HG02884 (cell line): ENCODE results near the gene SHISA6.

Source experiments
- ATAC-seq: cut with Tn5 transposase; IDR thresholded peaks from one replicate; pipeline ENCODE4 v1.9.1; 2021; ENCODE audit warnings: mild to moderate bottlenecking, moderate library complexity; ENCODE audit not compliant: unreplicated experiment

SHISA6 gene

DNA sequence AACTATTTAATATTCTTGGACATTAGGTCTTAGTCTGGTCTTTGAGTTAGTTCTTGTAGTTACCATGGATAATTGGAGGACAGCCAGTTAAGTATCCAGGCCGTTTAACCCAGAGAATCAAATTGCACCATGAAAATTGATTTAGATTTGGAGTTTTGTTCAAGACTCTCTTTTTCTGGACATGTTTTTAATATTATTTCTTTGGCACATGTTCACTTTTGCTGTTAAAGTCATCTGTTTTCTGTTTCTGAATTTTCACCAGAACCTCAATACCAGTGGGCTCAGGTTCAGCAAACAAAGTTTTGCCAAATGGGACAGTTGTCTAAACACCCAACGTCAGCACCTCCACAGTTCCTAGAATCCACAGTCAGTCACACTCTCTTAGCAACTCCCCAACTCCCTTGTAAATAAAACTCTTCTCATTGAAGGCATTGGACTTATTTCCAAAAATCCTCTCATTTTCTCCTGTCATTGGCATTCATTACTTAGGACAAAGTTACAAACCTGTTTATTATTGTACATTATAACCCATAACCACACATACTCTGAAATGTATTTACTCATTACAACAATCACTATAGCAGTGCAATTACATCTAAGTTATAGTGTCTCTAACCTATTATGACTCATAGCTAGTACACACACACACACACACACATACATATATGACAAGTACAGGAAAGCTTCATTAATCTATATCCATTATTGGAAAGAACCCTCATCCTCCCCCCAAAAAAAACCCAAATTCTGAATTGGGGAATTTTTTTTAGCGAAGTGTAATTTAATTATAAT is 323.8 kb downstream of the SHISA6 start:
- no peak for ATAC-seq

DNA sequence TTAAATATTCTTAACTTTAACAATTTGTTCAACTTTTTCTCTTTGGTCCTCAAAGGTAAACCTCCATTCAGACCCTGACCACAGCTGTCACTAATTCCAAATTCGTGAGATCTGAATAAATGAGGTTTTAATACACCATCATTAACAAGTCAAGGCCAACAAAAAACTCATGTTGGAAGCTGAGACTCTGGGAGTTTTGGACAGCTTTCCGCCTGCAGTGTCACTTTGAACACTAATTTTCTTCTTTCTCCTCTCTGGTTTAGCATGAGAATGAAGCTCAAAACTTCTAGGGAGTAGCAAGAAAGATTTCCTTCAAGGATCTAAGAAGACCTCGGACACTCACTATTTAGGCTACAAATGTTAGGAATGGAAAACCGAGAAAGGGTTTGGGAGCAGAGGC is 324.6 kb downstream of the SHISA6 start:
- ATAC-seq = no peak

DNA sequence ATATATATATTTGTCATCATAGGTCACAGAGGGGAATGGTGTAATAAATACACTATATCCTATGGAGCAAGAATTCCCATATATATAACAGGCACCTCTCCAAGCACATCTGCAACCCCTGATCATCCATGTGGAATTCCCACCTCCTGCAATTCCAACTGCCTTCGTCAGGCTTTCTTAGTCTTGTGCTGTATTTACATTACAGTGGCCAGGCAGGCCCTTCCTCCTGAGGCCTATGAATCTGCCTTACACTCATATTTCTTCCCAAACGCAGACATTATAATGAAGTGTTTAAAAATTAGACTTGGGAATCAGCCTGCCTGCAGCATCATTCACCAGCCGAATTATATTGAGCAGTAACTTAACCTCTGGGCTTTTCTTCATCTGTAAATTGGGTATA is 338.0 kb downstream of the SHISA6 start:
- no peak for ATAC-seq

DNA sequence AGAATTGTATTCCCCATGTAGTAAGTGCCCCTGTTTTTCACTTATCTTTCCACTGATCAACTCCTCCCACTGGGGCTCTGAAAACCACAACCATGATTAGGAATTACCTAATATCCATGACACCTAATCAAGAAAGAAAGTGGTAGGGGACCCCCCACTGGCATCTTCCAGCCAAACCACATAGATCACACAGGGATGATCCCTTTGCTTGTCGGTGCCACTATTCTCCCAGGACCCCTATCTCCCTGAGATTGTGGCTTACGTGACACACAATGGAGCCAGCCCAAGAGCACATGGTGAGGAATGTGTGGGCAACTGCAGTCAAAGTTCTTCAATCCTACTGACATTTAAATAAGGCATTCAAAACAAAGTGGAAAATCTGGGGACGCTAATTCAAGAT is 339.7 kb downstream of the SHISA6 start:
- no peak for ATAC-seq

DNA sequence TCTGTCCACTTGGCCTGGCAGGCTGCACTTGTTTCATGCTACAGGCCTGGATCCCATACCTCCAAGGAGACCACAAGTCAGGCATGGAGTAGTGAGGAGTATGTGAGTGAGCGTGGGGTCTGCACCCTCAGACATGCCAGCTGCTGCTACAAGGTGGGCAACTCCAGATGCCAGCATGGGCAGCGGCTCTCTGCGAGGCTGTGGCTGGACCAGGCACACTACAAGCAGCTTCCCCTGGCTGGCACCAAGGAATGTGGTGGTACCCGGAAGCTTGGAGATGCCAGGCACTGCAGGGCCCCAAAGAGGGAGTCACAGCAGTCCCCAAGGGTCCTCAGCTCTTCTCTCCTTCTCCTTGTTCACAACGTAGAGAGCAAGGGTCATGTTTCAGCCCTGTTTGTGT is 341.2 kb downstream of the SHISA6 start:
- ATAC-seq = no peak

DNA sequence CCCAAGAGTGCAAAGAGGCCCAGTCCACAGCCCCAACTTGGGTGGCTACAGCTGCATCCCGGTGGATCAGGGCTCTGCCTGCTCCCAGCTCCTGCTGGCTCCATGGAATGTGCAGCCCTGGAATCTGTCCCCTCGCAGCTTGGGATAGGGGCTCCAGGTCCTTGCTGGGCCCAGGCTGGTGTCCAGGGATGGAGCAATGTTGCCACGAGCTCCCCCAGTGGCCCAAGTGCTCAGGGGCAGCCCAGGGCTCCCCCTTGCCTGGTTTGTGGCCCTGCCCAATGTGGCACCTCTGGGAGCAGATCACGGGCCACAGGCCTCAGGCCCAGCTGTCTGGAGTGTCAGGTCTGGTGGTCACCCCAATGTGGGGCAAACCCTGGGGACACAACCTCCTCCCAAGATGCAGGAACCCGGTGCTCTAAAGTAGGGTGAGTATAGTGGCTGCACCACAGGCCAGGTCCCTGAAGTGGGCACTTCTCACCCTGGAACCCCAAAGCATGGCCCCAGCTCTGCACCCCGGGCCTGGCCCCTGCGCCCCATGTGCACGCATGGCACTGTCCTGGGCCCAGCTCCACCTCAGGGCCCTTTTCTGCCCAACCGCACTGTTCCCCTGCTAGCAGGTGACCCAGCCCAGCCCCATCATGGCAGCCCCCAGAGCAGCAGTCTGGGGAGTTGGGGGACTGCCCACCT is 342.4 kb downstream of the SHISA6 start:
- ATAC-seq = no peak

DNA sequence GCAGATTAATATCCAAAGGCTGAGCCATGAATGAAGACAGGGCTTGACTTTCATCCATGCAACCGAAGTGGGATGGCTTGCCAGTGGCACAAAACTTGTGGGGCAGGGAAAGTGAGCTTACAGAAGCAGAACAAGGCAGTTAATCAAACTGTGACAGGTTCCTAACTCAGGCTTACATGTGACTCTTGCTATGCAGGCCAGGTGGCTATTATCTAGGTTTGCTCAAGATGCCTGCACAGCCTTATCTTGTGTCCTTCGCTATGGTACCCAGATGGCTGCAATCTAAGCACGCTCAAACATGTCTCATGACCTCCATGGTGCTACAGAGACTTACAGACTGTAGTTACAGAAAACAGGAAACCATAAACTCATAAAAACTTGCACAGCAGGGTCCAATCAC is 348.7 kb downstream of the SHISA6 start:
- no peak for ATAC-seq

DNA sequence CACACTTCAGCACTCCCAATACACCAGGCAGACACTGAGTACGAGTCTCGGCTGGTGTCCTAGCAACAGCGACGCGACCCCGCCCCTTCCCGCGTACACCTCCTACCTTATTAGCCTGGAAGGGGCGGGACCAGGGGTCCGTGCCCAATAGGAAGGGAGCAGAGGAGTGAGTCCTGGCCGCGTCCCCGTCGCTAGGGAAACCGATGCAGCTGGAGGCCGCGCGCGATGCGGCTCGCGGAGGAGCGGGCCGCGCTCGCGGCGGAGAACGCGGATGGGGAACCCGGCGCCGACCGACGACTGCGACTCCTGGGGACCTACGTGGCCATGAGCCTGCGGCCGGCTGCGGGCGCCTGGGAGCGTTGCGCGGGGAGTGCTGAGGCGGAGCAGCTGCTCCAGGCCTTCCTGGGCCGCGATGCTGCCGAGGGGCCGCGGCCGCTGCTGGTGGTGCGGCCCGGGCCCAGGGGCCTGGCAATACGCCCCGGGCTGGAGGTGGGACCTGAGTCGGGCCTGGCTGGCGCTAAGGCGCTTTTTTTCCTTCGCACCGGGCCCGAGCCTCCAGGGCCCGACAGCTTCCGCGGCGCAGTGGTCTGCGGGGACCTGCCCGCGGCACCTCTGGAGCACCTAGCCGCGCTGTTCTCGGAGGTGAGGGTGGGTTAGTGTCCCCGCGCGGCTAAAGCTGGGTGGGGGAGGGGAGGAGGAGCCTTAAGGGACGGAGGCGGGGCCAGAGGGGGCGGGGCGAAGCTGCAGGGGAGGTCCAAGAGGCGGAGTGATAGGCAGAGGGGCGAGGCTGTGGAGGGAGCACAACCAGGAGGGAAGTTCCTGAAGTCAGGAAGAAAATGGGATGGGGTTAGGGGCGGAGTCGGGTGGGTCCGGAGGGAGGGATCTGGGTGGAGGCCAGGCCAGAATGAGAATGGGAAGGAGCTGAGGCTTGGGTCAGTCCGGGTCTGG is 357.5 kb downstream of the SHISA6 start, which contains the start of gene DNAH9:
Gene DNAH9, plus strand, starts transcription at position 197 of the 948 bp plus-strand sequence. Its CDS starts 29 bp downstream, at position 226.
- ATAC-seq = no peak

DNA sequence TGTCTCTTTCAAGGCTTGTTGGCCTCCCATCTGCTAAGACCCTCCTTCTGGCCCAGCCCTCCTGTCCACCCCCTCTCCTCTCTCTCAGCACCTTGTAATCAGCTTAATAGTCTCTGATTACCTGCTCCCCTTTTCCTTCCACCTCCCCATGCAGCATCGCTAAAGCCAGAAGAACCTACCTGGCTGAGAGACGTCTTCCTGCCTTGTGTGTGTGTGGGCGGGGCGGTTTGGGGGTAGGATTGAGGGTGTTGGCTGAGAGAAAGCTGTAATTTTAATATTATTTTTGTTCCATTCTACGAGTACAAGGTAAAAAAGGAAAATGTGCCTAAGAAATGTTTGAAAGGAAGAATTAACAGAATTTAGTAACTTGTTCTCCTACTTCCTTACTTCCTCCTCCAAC is 360.6 kb downstream of the SHISA6 start:
- no peak for ATAC-seq

DNA sequence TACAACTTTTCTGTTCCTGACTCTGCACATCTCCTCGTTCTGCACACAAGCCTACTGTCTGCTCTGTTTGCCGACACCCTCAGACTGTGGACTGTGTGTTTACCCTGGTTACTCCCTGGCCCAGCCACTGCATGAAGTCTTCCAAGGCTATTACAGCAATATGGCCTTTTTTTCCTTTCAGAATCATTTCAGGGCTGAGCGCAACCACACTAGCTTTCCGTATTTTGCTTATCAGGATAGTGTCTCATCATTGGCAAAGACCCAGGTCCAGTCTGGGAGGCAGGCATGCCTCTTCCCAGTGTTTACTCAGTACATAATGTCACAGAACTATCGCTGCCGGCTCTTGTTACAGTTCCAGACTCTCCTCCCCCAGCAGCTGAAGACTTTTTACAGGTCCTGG is 367.4 kb downstream of the SHISA6 start:
- no peak for ATAC-seq

DNA sequence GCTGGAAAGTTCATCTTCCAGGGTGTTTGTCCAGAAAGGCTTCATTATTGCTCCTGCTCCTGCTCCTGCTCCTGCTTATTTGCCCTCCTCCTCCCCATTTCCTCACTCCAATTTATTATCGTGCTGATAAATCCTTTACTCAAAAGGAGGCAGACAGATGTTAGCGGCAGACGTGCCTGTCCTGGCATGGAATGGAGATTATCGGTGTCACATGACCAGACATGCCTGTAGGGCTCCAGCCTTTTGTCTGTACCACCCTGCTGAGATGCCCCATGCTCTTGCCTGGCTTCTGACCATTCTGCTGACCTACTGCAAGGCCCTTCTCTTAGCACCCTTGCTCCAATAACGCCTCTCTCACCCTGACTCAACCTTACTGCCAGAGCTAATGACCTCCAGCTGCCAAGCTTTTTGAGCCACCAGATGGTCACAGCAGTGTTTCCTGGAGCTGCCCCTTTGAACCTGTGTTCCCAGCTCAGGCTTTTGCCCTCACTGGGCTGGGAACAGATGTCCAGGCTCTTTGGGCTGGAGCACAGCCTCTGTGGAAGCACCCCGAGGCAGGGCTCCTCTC is 370.1 kb downstream of the SHISA6 start:
- ATAC-seq = no peak

DNA sequence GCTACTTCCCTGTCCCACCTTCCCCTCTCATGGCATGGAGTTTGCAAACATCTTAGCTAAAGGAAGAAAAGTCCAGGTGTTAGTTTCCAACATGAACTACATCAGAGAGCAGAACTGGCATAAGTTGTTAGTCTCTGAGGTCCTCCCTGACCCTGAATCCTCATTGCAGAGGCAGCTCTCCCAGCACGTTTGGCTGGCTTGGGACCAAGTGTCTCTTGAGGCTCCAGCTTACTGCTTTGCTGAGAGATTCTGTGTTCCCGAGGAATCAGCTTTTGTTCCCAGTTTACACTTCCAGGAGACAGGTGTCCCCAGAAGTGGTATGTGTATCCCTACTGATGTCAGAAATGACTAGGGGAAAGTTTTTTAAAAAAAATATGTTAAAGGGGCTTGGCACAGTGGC is 371.9 kb downstream of the SHISA6 start:
- no peak for ATAC-seq
